GM13976 (cell line): ENCODE measurements around the gene NPAS3.

Experiments
- DNase-seq: peaks from one replicate; pipeline ENCODE4 v3.0.0; 2012; ENCODE audit warnings: low spot score
- CTCF ChIP-seq: IDR thresholded peaks from 2 replicates; pipeline ENCODE4 v1.5.1; 2012; ENCODE audit warnings: borderline replicate concordance, mild to moderate bottlenecking; ENCODE audit not compliant: insufficient read depth; ENCODE audit errors: extremely low read depth, missing control alignments, control extremely low read depth
- in situ Hi-C: fragments of 300-500 bp; cut with MboI; formaldehyde crosslinking; loops from one replicate; pipeline ENCODE4 v1.12.0; 2022; ENCODE audit warnings: low sequenced_read_pairs, mixed read lengths, inconsistent platforms; ENCODE audit not compliant: unreplicated experiment

The NPAS3 gene

DNA sequence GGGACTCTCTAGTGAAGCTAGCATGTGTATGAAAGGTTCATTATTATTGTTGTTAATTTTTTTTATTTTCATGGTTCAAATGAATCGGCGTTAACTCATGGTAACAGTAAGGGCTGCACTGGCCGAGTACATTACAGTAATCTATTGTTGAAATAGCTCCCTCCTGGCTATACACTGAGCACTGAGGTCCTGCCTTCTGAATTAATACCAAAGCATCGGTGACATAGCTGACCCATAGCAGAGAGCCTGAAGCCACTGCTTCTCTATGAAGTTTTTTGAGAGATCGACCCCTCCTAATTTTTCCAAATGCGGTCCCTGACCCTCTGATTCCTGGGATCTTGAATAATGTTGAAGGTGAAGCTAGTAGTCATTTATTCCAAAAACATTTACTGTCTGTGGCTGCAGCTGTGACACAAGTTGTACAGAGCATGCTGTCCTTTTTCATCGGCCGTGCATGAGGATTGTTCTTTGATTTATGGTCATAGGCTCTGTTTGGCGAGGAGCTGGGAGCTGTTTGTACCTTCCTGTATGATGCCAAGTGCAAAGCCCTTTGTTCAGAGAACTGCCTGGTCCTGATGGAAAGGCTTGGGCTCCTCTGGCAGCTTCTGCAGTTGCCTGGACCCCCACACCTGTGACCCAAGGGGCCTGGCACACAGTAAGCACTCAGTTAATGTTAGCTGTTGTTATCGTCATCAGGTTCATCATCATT lies 525.7 kb downstream of the NPAS3 start:
- no peak for TF ChIP-seq CTCF
- in situ Hi-C loops = no loop called here
- DNase-seq = no peak

GRCh38 chr14:33465846-33466700 lies 527.4 kb downstream of the NPAS3 start:
- DNase-seq = no peak
- in situ Hi-C loops = no loop called here
- no peak for TF ChIP-seq CTCF

- no peak for TF ChIP-seq CTCF
- in situ Hi-C loops = no loop called here
Observed at GRCh38 chr14:33467971-33468370, 529.3 kb downstream of the NPAS3 start.

GRCh38 chr14:33469898-33470297 lies 531.2 kb downstream of the NPAS3 start:
- no peak for TF ChIP-seq CTCF
- no peak for DNase-seq
- in situ Hi-C loops = no loop called here

More at GRCh38 chr14:33467971-33468370, 529.3 kb downstream of the NPAS3 start:
- no peak for DNase-seq

DNA sequence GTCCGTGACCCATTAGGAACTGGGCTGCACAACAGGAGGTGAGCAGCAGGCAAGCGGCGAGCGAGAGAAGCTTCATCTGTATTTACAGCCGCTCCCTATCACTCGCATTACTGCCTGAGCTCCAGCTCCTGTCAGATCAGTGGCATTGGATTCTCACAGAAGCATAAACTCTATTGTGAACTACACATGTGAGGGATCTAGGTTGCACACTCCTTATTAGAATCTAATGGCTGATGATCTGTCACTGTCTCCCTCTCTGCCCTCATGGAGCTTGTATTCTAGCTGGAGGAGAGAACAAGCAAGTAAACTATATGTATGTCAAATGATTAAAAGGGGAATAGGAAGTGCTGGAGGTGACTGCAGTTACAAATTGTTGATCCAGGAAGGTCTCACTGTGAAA lies 533.1 kb downstream of the NPAS3 start:
- in situ Hi-C loops = no loop called here
- TF ChIP-seq CTCF = no peak
- DNase-seq = no peak

GRCh38 chr14:33475623-33476022 lies 536.9 kb downstream of the NPAS3 start:
- DNase-seq = no peak
- in situ Hi-C loops = no loop called here
- no peak for TF ChIP-seq CTCF
